CD14-positive monocyte (primary cell): ENCODE data around the gene MYH9. TPM values are rescaled to one million over a fixed set of nuclear protein-coding genes. Genes with fewer than 3 reads are reported as not detected.

ENCODE experiments used
- DNase-seq, 3 donors: peaks; one replicate each; pipeline ENCODE4 v3.0.0-alpha.2; 2011 to 2022
- H2AFZ ChIP-seq: 2 replicates; pipeline ENCODE4 v1.6.0; 2012; ENCODE audit warnings: mild to moderate bottlenecking, low read depth, low read length, inconsistent platforms; ENCODE audit not compliant: insufficient read depth, poor library complexity, severe bottlenecking
- H3K27ac ChIP-seq, 2 donors: 1 replicate in 1 of 2; 2 replicates in 1 of 2; pipeline ENCODE4 v1.5.1; 2012 to 2013; ENCODE audit warnings: low read length in 2 of 2, control low read depth in 1 of 2, inconsistent platforms in 1 of 2, low read depth in 1 of 2, mild to moderate bottlenecking in 1 of 2
- H3K27me3 ChIP-seq, 2 donors: one replicate each; pipeline versions ENCODE4 v1.6.0 to v1.6.1; 2011 to 2013; ENCODE audit warnings: low read length in 2 of 2; ENCODE audit not compliant: control insufficient read depth in 2 of 2, insufficient read depth in 2 of 2
- H3K36me3 ChIP-seq, 2 donors: replicated peaks in 1 of 2; 1 replicate in 1 of 2; 2 replicates in 1 of 2; pipeline versions ENCODE4 v1.5.1 to v1.6.1; 2012 to 2013; ENCODE audit warnings: low read length in 2 of 2, control low read depth in 1 of 2, inconsistent platforms in 1 of 2, mild to moderate bottlenecking in 1 of 2; ENCODE audit not compliant: insufficient read depth in 2 of 2, control insufficient read depth in 1 of 2
- H3K4me1 ChIP-seq, 2 donors: 1 replicate in 1 of 2; 2 replicates in 1 of 2; pipeline versions ENCODE4 v1.5.1 to v1.6.1; 2012 to 2013; ENCODE audit warnings: low read length in 2 of 2, control low read depth in 1 of 2, inconsistent platforms in 1 of 2, mild to moderate bottlenecking in 1 of 2, moderate library complexity in 1 of 2; ENCODE audit not compliant: insufficient read depth in 2 of 2, control insufficient read depth in 1 of 2
- H3K4me2 ChIP-seq: replicated peaks from 2 replicates; pipeline ENCODE3; 2012; ENCODE audit warnings: low read length, moderate library complexity, mild to moderate bottlenecking; ENCODE audit not compliant: poor library complexity, severe bottlenecking; ENCODE audit errors: extremely low read depth
- H3K4me3 ChIP-seq, 3 experiments: fragments of 200-600 bp in 1 of 3; sonication (generic) in 1 of 3; replicated peaks in 1 of 3; 1 replicate in 2 of 3; 2 replicates in 1 of 3; pipeline ENCODE4 v1.5.1; 2011 to 2013; ENCODE audit warnings: low read length in 3 of 3, mild to moderate bottlenecking in 3 of 3, control low read depth in 2 of 3, low read depth in 2 of 3, inconsistent platforms in 1 of 3, moderate library complexity in 1 of 3
- H3K79me2 ChIP-seq: 2 replicates; pipeline ENCODE4 v1.6.0; 2012; ENCODE audit warnings: mild to moderate bottlenecking, control low read depth, inconsistent platforms, low read length, moderate library complexity; ENCODE audit not compliant: insufficient read depth
- H3K9ac ChIP-seq: 2 replicates; pipeline ENCODE4 v1.6.0; 2017; ENCODE audit warnings: low read length, mild to moderate bottlenecking; ENCODE audit not compliant: insufficient read depth, poor library complexity, severe bottlenecking
- H3K9me3 ChIP-seq, 2 donors: replicated peaks in 1 of 2; 1 replicate in 1 of 2; 2 replicates in 1 of 2; pipeline versions ENCODE4 v1.5.1 to v1.6.1; 2012 to 2013; ENCODE audit warnings: low read length in 2 of 2, control low read depth in 1 of 2; ENCODE audit not compliant: control insufficient read depth in 1 of 2, insufficient read depth in 1 of 2
- H4K20me1 ChIP-seq: 2 replicates; pipeline ENCODE4 v1.6.0; 2012; ENCODE audit warnings: mild to moderate bottlenecking, low read length, control low read depth, moderate library complexity; ENCODE audit not compliant: insufficient read depth
- H3K27ac Mint-ChIP-seq, 7 donors: one replicate each; pipeline ENCODE4 v1.8.0; 2020; ENCODE audit warnings: mild to moderate bottlenecking in 7 of 7, mixed read lengths in 7 of 7, moderate library complexity in 6 of 7, inconsistent platforms in 2 of 7
- H3K27me3 Mint-ChIP-seq, 3 donors: one replicate each; pipeline ENCODE4 v1.8.0; 2021 to 2022; ENCODE audit warnings: low read depth in 3 of 3, mild to moderate bottlenecking in 3 of 3, mixed read lengths in 3 of 3, moderate library complexity in 3 of 3, inconsistent platforms in 1 of 3
- H3K36me3 Mint-ChIP-seq, 2 donors: one replicate each; pipeline ENCODE4 v1.8.0; 2020; ENCODE audit warnings: mixed read lengths in 2 of 2, inconsistent platforms in 1 of 2, mild to moderate bottlenecking in 1 of 2
- H3K4me1 Mint-ChIP-seq: one replicate; pipeline ENCODE4 v1.8.0; 2020; ENCODE audit warnings: mild to moderate bottlenecking, mixed read lengths
- H3K4me3 Mint-ChIP-seq, 2 donors: one replicate each; pipeline ENCODE4 v1.8.0; 2020; ENCODE audit warnings: mild to moderate bottlenecking in 2 of 2, mixed read lengths in 2 of 2, moderate library complexity in 1 of 2
- H3K9me3 Mint-ChIP-seq, 7 donors: one replicate each; pipeline ENCODE4 v1.8.0; 2020 to 2022; ENCODE audit warnings: mixed read lengths in 7 of 7, mild to moderate bottlenecking in 6 of 7, moderate library complexity in 6 of 7, inconsistent platforms in 2 of 7
- WGBS: methylation state at CpG from one replicate; pipeline ENCODE4 v1.1.5; 2013; ENCODE audit warnings: missing lambda C conversion rate; ENCODE audit not compliant: insufficient coverage; 5-methylcytosine and 5-hydroxymethylcytosine counted together
- intact Hi-C, 2 donors: fragments of 100-400 bp; cut with micrococcal nuclease; formaldehyde crosslinking; loops; one replicate each; pipeline versions ENCODE4 v1.15.0 to v1.15.1; 2023
- polyA plus RNA-seq, 3 donors: library from polyadenylated mRNA; depleted of rRNA in 1 of 3; unstranded in 2 of 3; stranded (reverse) in 1 of 3; fragments of 300-500 nt in 2 of 3; fragments of >200 nt in 1 of 3; fragmentation: Illumina TruSeq in 2 of 3; gene quantifications; 1 replicate in 2 of 3; 2 replicates in 1 of 3; pipeline ENCODE4 v1.2.3, GENCODE V29; 2012 to 2021
- TF ChIP-seq, protein P1 (sequence below): fragments of 200-600 bp; IDR thresholded peaks from one replicate; pipeline ENCODE4 v1.8.0; 2022; ENCODE audit warnings: antibody characterized with exemption, mild to moderate bottlenecking

Gene MYH9
- polyA plus RNA-seq, 3 donors = 35.6 to 163 (median 79.5) TPM

- Mint-ChIP-seq H3K9me3 (no peaks in the 10 kb centered on the region), H3K27ac (peak overlapping the region in 6 of 7 donors; percentile 8 to 71 (median 56)), H3K27me3 (peaks cover 2 to 6% (median 6%) of the 10 kb centered on the region in 3 donors), H3K4me1 (peaks cover 31% of the 10 kb centered on the region), H3K36me3 (peaks cover 2 to 3% of the 10 kb centered on the region in 2 donors), H3K4me3 (peak overlapping the region; percentile 20 to 71)
- no peaks in the 10 kb centered on the region for H4K20me1 ChIP-seq
- peak overlapping the region; percentile 35 for H3K9ac ChIP-seq
- intact Hi-C loops = loop anchor here in 1 of 2 donors (5.0 kb wide), 1 partner anchor 33 kb away; no protein-coding TSS in a partner anchor
- peak overlapping the region; percentile 48 for H3K4me2 ChIP-seq
- H2AFZ ChIP-seq = no peak overlapping the region
- H3K9me3 ChIP-seq = no peaks in the 10 kb centered on the region
- WGBS = 6% methylated on average over 16 of the region's 16 CpGs
- H3K27ac ChIP-seq = no peak overlapping the region
- DNase-seq = peak in 2 of 3 donors; percentile 29 to 58
- no peaks in the 10 kb centered on the region for H3K36me3 ChIP-seq
- H3K27me3 ChIP-seq = no peaks in the 10 kb centered on the region
- H3K4me3 ChIP-seq = peak overlapping the region in 1 of 3 experiments; percentile 40
- H3K4me1 ChIP-seq = peaks cover 29 to 39% of the 10 kb centered on the region in 2 donors
- no peaks in the 10 kb centered on the region for H3K79me2 ChIP-seq
- TF ChIP-seq, protein P1, sequence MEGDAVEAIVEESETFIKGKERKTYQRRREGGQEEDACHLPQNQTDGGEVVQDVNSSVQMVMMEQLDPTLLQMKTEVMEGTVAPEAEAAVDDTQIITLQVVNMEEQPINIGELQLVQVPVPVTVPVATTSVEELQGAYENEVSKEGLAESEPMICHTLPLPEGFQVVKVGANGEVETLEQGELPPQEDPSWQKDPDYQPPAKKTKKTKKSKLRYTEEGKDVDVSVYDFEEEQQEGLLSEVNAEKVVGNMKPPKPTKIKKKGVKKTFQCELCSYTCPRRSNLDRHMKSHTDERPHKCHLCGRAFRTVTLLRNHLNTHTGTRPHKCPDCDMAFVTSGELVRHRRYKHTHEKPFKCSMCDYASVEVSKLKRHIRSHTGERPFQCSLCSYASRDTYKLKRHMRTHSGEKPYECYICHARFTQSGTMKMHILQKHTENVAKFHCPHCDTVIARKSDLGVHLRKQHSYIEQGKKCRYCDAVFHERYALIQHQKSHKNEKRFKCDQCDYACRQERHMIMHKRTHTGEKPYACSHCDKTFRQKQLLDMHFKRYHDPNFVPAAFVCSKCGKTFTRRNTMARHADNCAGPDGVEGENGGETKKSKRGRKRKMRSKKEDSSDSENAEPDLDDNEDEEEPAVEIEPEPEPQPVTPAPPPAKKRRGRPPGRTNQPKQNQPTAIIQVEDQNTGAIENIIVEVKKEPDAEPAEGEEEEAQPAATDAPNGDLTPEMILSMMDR = no peak
These were observed 48.0 kb upstream of the MYH9 start for GRCh38 chr22:36435516-36436415.

- Histone ChIP-seq H3K79me2 (no peaks in the 10 kb centered on the region), H3K4me3 (no peak overlapping the region), H4K20me1 (no peaks in the 10 kb centered on the region), H3K4me2 (no peak overlapping the region), H2AFZ (no peak overlapping the region), H3K9me3 (no peaks in the 10 kb centered on the region), H3K27ac (no peak overlapping the region), H3K27me3 (no peaks in the 10 kb centered on the region), H3K36me3 (no peaks in the 10 kb centered on the region), H3K4me1 (peaks cover 29 to 37% of the 10 kb centered on the region in 2 donors), H3K9ac (no peak overlapping the region)
- H3K36me3 Mint-ChIP-seq = peaks cover 0 to 2% of the 10 kb centered on the region in 2 donors
- no peak overlapping the region for H3K27ac Mint-ChIP-seq
- H3K9me3 Mint-ChIP-seq = peaks cover 0 to 3% (median 0%) of the 10 kb centered on the region in 7 donors
- no peak for DNase-seq
- WGBS = 64% methylated on average over 7 of the region's 14 CpGs
- peaks cover 2 to 6% (median 6%) of the 10 kb centered on the region in 3 donors for H3K27me3 Mint-ChIP-seq
- intact Hi-C loops = no loop called here
- H3K4me3 Mint-ChIP-seq = no peak overlapping the region
- TF ChIP-seq, protein P1 = no peak
- H3K4me1 Mint-ChIP-seq = peaks cover 24% of the 10 kb centered on the region
These were observed 45.8 kb upstream of the MYH9 start for GRCh38 chr22:36433318-36434231.
